Large intestine (tissue), 3 donors: ENCODE measurements around the gene HMG20A. TPM values are rescaled to one million over a fixed set of nuclear protein-coding genes. Genes with fewer than 3 reads are reported as not detected.
"Not testable (repeated sequence)": the region's sequence is repeated elsewhere in the genome, so short reads cannot be mapped to it uniquely, and the experiment has no call there.

Experiments used
- DNase-seq, 2 donors: peaks; one replicate each; pipeline versions ENCODE4 v3.0.0 to v3.0.0-alpha.2; 2013
- H3K27ac ChIP-seq: one replicate; pipeline ENCODE4 v1.5.1; 2013; ENCODE audit warnings: low read length
- H3K27me3 ChIP-seq: 2 replicates; pipeline ENCODE4 v1.6.1; 2013; ENCODE audit warnings: low read length; ENCODE audit not compliant: control insufficient read depth, insufficient read depth
- H3K36me3 ChIP-seq: 2 replicates; pipeline ENCODE4 v1.6.1; 2013; ENCODE audit warnings: low read length; ENCODE audit not compliant: control insufficient read depth, insufficient read depth
- H3K4me1 ChIP-seq: one replicate; pipeline ENCODE4 v1.6.1; 2013; ENCODE audit warnings: low read length; ENCODE audit not compliant: control insufficient read depth, insufficient read depth
- H3K4me3 ChIP-seq: one replicate; pipeline ENCODE4 v1.5.1; 2013; ENCODE audit warnings: low read length
- H3K9me3 ChIP-seq: one replicate; pipeline ENCODE4 v1.6.1; 2013; ENCODE audit warnings: mild to moderate bottlenecking, low read depth, low read length, moderate library complexity; ENCODE audit not compliant: control insufficient read depth
- WGBS: methylation state at CpG from one replicate; pipeline ENCODE4 v1.1.5; 2013; ENCODE audit warnings: low lambda C conversion rate; ENCODE audit not compliant: insufficient coverage; 5-methylcytosine and 5-hydroxymethylcytosine counted together
- polyA plus RNA-seq: library from polyadenylated mRNA; unstranded; fragments of 120-200 nt; gene quantifications from one replicate; pipeline ENCODE4 v1.2.1, GENCODE V29; 2013

The HMG20A gene
- polyA plus RNA-seq, 1 donor, result 38.8 TPM

DNA sequence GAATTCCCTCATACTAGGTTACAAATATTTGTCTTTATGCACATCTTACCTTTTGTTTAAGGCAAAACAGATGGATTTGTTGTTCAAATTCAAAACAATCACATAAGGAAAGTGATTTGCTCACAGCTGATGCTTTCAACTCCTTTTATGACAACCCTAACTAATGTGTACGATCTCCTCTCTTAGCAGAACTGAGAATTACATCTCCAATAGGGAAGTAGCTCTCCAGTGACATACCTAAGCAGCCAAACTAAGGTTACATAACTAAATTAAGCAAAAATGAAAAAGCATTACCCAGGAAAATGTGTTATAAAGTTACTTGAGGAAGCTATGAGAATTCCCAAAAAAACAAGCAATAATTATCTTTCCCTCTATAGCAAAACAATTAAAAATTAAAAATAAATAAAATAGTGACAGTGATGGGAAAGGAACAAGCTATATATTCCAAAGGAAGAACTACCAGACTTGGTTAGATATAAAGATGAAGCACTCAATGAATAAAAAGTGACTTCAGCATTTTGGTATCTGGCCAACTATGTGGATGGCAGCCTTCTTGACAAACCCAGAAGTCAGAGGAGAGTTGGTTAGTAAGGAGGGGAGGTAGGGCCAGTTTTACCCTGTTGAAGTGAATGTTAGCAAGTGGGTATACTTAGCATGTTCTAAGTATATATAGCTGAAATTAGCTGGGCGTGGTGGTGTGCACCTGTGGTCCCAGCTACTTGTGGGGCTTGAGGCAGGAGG lies 33.2 kb upstream of the HMG20A start:
- Histone ChIP-seq H3K36me3 (no peaks in the 10 kb centered on the region), H3K9me3 (no peaks in the 10 kb centered on the region), H3K27me3 (no peaks in the 10 kb centered on the region), H3K4me3 (no peak overlapping the region), H3K27ac (no peak overlapping the region), H3K4me1 (no peaks in the 10 kb centered on the region)
- WGBS, result 100% methylated on average over 1 of the region's 2 CpGs
- no peak for DNase-seq

DNA sequence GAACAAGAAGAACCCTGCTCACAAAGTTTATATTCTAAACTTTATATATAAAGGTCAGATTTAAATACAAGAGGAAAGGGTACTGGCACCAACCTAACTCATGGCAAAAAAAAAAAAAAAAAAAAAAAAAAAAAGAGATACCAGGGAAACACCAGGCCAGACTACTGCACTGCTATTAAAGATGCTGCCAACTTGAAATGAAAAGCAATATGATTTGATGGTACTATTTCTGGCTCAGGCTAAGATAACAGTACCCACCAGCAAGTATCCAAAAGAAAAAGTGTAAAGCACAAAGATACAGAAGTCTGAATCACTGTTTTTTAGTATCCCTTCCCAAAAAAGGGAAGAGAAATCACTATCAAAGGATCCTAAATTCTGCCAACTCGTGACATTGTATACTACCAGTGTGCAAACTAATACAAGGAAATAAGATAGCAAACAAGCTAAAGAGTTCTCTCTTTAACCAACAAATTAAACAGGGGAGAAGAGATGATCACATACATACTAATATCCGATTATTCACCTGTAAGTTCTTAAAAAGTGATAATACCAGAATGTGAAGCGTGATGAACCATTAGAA lies 29.2 kb upstream of the HMG20A start:
- Histone ChIP-seq H3K4me1 (no peaks in the 10 kb centered on the region), H3K27ac (no peak overlapping the region), H3K4me3 (no peak overlapping the region), H3K9me3 (peaks cover 8% of the 10 kb centered on the region), H3K27me3 (no peaks in the 10 kb centered on the region), H3K36me3 (peaks cover 5% of the 10 kb centered on the region)
- WGBS, result 100% methylated on average over 1 of the region's 3 CpGs
- DNase-seq, result no peak

DNA sequence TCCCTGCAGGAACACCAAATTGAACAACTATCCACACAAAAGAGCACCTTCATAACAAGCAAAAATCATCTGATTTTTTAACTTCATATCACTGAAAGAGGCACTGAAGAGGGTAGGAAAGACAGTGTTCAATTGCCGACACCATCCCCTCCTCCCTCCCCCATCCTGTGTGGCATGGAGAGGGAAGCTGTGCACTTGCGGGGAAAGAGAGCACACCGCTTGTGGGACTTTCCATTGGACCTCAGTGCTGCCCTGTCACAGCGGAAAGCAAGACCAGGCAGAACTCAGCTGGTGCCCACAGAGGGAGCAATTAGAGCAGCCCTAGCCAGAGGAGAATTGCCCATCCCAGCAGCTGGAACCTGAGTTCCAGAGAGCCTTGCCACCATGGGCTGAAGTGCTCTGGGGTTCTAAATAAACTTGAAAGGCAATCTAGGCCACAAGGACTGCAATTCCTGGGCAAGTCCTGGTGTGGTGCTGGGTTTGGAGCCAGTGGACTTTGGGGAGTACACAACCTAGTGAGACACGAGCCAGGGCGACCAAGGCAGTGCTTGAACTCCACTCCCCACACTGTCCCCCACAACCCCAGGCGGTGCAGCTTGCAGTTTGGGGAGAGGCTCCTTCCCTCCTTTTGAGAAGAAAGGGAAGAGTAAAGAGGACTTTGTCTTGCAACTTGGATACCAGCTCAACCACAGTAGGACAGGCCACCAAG lies 27.8 kb upstream of the HMG20A start:
- H3K36me3 ChIP-seq, result peaks cover 5% of the 10 kb centered on the region
- H3K27ac ChIP-seq, result no peak overlapping the region
- no peak overlapping the region for H3K4me3 ChIP-seq
- H3K9me3 ChIP-seq, result peaks cover 14% of the 10 kb centered on the region
- no peak for DNase-seq
- no CpG with 5 or more reads among the region's 7 CpGs for WGBS
- no peaks in the 10 kb centered on the region for H3K4me1 ChIP-seq
- H3K27me3 ChIP-seq, result no peaks in the 10 kb centered on the region

DNA sequence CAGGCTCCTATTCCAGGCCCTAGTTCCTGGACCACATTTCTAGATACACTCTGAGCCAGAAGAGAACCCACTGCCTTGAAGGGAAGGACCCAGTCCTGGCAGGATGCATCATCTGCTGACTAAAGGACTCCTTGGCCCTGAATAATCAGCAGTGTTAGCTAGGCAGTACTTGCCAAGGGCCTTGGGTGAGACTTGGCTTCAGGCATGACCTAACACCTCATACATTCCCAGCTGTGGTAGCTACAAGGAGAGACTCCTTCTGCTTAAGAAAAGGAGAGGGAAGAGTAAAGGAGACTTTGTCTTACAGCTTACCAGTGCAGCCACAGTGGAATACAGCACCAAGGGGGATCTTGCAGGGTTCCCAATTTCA lies 27.2 kb upstream of the HMG20A start:
- Histone ChIP-seq H3K27ac (no peak overlapping the region), H3K9me3 (peaks cover 19% of the 10 kb centered on the region), H3K36me3 (peaks cover 5% of the 10 kb centered on the region), H3K4me3 (no peak overlapping the region), H3K4me1 (no peaks in the 10 kb centered on the region), H3K27me3 (no peaks in the 10 kb centered on the region)
- no peak for DNase-seq

DNA sequence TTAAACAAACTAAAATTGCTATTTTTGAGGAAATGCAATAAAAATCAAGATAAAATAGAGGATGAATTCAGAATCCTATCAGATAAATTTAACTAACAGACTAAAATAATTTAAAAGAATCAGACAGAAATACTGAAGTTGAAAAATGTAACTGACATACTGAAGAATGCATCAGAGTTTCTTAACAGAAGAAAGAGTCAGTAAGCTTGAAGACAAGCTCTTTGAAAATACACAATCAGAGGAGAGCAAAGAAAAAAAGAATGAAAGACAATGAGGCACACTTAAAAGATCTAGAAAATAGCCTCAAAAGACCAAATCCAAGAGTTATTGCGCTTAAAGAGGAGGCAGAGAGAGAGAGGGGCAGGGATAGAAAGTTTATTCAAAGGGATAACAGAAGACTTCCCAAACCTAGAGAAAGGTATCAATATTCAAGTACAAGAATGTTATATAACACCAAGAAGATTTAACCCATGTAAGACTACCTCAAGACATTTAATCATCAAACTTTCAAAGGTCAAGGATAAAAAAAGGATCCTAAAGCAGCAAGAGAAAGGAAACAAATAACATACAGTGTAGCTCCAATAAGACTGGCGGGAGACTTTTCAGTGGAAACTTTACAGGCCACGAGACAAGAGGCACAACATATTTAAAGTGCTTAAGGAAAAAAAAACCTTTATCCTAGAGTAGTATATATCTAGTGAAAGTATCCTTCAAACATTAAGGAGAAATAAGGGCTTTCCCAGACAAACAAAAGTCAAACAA lies 25.5 kb upstream of the HMG20A start:
- no peaks in the 10 kb centered on the region for H3K4me1 ChIP-seq
- H3K9me3 ChIP-seq, result peaks cover 34% of the 10 kb centered on the region
- H3K36me3 ChIP-seq, result peaks cover 5% of the 10 kb centered on the region
- 100% methylated on average over 3 of the region's 3 CpGs for WGBS
- DNase-seq, result no peak
- H3K27ac ChIP-seq, result no peak overlapping the region
- no peak overlapping the region for H3K4me3 ChIP-seq
- no peaks in the 10 kb centered on the region for H3K27me3 ChIP-seq

DNA sequence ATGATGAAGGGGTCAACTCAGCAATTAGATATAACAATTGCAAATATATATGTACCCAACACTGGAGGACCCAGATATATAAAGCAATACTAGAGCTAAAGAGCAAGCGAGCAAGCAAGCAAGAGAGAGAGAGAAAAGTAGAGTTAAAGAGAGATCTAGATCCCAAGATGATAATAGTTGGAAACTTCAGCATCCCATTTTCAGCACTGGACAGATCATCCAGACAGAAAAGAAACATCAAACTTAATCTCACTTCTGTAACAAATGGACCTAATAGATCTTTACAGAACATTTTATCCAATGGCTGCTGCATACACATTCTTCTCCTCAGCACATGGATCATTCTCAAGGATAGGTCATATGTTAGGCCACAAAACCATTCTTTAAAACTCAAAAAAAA lies 24.0 kb upstream of the HMG20A start:
- Histone ChIP-seq H3K9me3 (peaks cover 36% of the 10 kb centered on the region), H3K36me3 (peaks cover 5% of the 10 kb centered on the region), H3K27ac (no peak overlapping the region), H3K27me3 (no peaks in the 10 kb centered on the region), H3K4me3 (no peak overlapping the region), H3K4me1 (no peaks in the 10 kb centered on the region)
- WGBS, result 100% methylated on average over 1 of the region's 1 CpG
- DNase-seq, result no peak

DNA sequence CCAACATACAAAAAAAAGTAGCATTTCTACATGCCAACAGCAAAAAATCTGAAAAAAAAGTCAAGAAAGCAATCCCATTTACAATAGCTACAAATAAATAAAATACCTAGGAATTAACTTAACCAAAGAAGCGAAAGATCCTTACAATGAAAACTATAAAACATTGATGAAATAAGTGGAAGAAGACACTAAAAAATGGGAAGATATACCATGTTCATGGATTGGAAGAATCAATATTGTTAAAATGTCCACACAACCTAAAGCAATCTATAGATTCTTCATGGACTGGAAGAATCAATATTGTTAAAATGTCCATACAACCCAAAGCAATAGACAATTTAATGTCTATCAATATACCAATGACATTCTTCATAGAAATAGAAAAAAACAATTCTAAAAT lies 21.8 kb upstream of the HMG20A start:
- no peak for DNase-seq
- H3K27ac ChIP-seq, result no peak overlapping the region
- 100% methylated on average over 1 of the region's 1 CpG for WGBS

DNA sequence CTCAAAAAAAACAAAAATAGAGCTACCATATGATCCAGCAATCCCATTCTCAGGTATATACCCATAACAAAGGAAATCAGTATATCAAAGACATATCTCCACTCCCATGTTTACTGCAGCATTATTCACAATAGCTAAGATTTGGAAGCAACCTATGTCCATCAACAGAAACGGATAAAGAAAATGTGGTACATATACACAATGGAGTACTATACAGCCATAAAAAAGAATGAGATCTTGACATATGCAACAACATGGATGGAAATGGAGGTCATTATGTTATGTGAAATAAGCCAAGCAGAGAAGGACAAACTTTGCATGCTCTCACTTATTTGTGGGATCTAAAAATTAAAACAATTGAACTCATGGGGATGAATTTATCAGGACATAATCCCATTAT lies 20.4 kb upstream of the HMG20A start:
- Histone ChIP-seq H3K9me3 (peaks cover 29% of the 10 kb centered on the region), H3K36me3 (no peaks in the 10 kb centered on the region), H3K27ac (no peak overlapping the region), H3K4me3 (no peak overlapping the region), H3K27me3 (no peaks in the 10 kb centered on the region), H3K4me1 (no peaks in the 10 kb centered on the region)
- DNase-seq, result no peak
- 100% methylated on average over 1 of the region's 1 CpG for WGBS

More for the DNA sequence above, 21.8 kb upstream of the HMG20A start:
- H3K9me3 ChIP-seq, result peaks cover 36% of the 10 kb centered on the region
- H3K27me3 ChIP-seq, result no peaks in the 10 kb centered on the region
- peaks cover under 1% of the 10 kb centered on the region for H3K36me3 ChIP-seq
- H3K4me1 ChIP-seq, result no peaks in the 10 kb centered on the region
- H3K4me3 ChIP-seq, result no peak overlapping the region

DNA sequence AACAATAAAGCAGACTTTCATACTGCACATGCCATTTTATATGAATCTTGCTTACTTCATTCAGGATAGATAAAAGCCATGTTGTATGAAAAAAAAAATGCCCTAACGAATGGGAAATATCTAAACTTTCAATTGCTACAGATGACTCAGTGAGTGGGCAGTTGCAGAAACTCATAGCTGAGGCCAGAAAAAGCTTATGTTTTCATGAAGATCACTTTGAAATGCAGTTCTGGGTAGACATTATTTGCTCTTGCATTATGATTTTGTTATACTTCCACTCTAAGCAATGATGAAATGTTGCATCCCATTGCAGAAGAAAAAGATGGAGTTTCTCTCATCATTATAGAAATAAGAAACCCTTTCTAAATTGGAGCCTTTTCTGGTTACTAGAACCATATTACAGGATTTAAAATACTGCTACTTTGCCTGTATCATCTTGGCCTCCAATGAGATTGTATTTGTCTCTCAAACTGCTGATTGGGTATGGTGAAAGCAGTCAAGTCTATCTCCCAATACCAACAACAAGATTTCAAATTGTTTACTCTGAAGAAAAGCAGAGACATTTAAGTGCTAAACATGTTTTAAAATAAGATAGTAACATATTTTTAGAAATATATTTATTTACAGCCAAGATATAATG lies 17.8 kb upstream of the HMG20A start:
- no peak overlapping the region for H3K4me3 ChIP-seq
- H3K27ac ChIP-seq, result no peak overlapping the region
- H3K9me3 ChIP-seq, result peaks cover 22% of the 10 kb centered on the region
- DNase-seq, result no peak
- H3K36me3 ChIP-seq, result no peaks in the 10 kb centered on the region
- no peaks in the 10 kb centered on the region for H3K27me3 ChIP-seq
- no peaks in the 10 kb centered on the region for H3K4me1 ChIP-seq
- no CpG with 5 or more reads among the region's 1 CpG for WGBS

DNA sequence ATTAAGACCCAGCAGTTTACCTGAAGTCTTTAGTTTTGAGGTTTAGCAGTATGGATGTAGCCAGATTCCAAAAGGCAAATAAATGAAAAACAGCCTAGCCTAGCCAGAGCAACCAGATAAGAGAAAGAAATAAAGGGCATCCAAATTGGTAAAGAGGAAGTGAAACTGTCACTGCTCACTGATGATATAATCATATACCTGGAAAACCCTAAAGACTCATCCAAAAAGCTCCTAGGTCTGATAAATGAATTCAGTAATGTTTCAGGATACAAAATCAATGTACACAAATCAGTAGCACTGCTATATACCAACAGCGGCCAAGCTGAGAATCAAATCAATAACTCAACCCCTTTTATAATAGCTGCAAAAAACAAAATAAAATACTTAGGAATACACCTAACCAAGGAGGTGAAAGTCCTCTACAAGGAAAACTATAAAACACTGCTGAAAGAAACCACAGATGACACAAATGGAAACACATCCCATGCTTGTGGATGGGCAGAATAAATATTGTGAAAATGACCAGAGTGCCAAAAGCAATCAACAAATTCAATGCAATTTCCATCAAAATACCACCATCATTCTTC lies 14.4 kb upstream of the HMG20A start:
- H3K4me1 ChIP-seq, result peaks cover 11% of the 10 kb centered on the region
- H3K27ac ChIP-seq, DNase-seq, H3K36me3 ChIP-seq, H3K9me3 ChIP-seq, H3K4me3 ChIP-seq, H3K27me3 ChIP-seq: not testable (repeated sequence)
- WGBS, result no CpG with 5 or more reads among the region's 1 CpG
